A673 (cell line): Measurements from ENCODE around the gene GALM.
"Not testable (repeated sequence)": the region's sequence is repeated elsewhere in the genome, so short reads cannot be mapped to it uniquely, and the experiment has no call there.

Experiments
- CTCF ChIP-seq: fragments of 300-800, 200-600 bp; sonication (generic); conservative IDR thresholded peaks from 2 replicates; pipeline ENCODE4 v1.5.1; 2017; ENCODE audit warnings: low read depth, mild to moderate bottlenecking, antibody characterized with exemption, low read length, moderate library complexity, mixed read lengths
- EZH2 ChIP-seq: fragments of 200-600 bp; sonication (generic); IDR thresholded peaks from 2 replicates; pipeline ENCODE4 v1.6.1; 2017; ENCODE audit warnings: borderline replicate concordance, low read depth, mild to moderate bottlenecking, mixed read lengths, antibody characterized with exemption, low read length; ENCODE audit not compliant: poor library complexity, severe bottlenecking

GRCh38 chr2:38703336-38703735, 37.4 kb downstream of the GALM start:
- not testable (repeated sequence) for TF ChIP-seq CTCF, EZH2
